ENCODE results near the gene CBL.

GRCh38 chr11:119202554-119202953 lies 3.6 kb upstream of the CBL start:
- TF ChIP-seq CTCF (IDR thresholded peaks at IDR 0.05) (no peak), POLR2A (IDR thresholded peaks at IDR 0.05) (no peak)
